ELR (cell line): ENCODE results near the gene NR2F2.
A peak's percentile ranks its signal among the peaks of the same experiment; 100 is the strongest.

ENCODE experiments used
- DNase-seq: peaks from one replicate; pipeline ENCODE4 v3.0.0-alpha.2; 2015; ENCODE audit warnings: low read depth

The NR2F2 gene

DNA sequence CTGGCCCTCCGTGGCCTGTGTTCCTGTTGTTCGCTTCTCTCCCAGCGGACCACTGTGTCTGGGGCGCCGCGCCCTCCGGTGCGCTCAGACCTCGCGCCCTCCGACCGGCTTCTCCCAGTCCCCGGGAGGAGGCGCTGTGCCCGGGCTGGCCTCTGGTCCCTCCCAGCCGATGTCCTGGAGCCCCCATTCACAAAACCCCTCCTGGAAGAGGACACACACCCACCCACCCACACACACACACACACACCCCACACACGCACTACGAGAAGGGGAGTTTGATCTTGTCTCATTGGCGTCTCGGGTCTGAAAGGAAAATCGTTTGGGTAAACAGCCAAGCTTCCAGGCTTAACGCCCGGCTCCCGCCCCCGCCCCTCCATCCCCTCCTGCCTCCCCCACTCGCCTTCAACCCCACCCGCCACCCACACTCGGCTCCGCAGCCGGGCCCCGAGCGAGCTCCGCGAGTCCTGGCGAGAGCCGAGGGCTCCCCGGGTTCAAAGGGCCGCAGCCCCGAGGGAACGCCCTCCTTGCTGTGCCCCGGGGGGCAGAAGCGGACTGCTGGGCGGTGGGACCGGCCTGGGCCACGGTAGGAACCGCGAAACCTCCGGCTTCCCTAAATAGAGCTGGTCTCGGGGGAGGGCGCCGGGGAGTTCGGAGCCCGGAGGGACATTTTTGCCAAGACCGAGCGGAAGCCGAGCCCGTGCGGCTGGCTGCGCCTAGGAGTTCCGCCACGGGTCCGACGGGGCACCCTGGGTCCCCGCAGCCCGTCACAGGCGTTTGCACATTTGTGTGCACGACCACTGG, 23.6 kb downstream of the NR2F2 start:
- peak; percentile 54 for DNase-seq

DNA sequence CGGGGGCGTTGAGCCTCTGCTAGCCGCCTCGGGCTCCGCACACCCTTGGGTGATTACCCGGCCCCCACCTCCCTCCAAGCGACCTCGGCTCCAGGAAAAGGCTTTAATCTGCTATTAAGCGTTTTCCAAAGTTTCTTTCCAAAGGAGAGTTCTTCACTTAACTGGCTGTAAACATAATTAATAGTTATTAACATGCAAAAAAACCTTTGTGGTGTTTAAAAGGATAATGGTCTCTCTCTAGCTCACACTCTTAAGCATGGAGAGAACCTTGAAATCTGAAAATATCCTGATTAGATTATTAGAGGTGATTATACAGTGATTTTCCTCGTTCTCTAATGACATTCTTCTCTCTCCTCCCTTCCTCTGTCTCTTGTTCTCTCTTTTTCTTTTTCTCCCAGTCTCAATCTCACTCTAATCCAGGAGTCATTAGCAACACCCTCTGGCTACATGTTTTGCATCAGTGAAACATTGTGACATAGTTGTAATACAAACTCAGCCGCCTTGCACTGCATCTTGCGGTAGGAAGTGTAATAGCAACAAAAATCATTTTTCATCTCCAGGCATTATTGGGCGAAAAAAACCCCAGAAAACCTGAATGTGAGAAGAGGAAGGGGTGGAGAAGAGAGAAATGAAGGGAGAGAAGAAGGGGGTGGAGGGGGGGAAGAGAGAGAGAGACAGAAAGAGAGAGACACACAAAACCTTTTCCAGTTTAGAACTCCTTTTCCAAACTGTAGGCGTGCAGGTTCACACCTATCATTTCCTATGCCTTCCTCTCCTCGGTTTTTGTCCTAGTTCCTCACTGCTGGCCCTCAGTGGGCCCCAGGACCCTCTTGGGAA, 24.4 kb downstream of the NR2F2 start:
- DNase-seq: peak; percentile 79

DNA sequence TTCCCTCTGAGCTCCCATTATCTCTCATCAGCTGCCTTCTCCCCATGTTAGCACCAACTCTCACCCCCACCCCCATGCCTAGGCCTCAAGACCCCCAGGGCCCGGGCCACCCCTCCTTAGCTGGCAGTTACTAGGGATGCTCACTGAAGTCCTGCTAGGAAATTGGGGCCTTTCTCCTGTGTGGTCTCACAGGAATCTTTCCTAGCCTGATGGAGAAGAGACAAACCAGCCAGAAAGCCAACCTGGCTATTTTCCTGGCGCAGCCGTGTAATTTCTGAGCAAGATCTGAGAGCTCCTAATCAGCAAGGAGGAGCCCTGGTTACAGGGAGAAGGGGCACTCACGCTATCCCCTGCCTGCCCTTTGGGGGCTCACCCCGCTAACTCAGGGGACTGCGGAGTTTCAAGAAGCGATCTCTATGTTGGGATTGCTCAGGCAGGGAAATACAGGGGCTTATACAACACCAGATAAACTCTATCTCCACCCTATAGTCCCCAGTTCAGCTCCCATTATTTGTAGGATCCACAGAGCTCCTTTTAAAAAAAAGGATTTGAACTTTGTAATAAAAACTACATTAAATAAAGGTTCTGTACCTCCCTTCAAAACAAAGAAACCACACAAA, 25.2 kb downstream of the NR2F2 start:
- DNase-seq: no peak

DNA sequence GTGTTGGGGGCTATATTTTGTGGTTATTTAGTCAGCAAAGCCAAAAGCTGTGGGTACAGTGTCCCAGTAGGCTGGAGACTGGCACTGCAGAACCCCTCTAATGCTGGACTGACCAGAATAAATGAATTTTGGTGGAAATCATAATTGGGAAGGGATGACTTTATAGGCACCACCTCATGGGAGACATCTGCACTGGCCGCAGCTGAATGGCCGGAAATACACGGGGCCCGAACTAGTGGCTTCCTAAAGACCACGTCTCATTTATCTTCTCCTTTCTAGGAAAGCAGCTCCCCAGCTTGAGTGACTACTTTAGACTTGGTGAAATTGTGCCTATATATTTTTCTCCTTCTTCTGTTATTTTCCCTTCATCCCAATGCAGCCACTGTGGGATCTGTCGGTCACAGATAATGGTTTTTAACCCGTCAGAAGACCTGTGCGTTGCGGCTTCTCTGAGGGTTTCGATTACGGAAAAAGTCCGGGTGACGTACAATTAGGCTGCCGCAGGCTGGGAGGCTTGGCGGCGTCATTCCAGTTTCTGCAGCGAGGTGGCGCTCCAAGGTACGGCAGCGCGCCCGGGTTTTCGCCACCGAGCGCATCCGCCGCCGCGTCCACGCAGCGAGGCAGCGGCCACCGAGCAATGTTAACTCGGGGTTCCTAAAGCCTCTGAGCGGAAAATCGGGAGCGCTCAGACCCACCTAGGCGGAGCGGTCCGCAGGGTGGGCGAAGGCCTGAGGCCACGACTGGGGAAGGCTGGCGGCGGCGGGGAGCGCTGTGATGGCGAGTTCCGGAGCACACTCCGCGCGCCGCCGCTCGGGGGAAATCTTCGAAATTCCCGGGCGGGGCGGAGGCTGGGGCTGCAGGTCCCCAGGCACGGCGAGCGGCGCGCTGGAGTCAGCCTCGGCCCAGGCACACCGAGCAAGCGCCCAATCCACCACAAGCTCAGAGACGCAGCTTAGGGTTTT, 26.3 kb downstream of the NR2F2 start:
- DNase-seq: peak; percentile 89

DNA sequence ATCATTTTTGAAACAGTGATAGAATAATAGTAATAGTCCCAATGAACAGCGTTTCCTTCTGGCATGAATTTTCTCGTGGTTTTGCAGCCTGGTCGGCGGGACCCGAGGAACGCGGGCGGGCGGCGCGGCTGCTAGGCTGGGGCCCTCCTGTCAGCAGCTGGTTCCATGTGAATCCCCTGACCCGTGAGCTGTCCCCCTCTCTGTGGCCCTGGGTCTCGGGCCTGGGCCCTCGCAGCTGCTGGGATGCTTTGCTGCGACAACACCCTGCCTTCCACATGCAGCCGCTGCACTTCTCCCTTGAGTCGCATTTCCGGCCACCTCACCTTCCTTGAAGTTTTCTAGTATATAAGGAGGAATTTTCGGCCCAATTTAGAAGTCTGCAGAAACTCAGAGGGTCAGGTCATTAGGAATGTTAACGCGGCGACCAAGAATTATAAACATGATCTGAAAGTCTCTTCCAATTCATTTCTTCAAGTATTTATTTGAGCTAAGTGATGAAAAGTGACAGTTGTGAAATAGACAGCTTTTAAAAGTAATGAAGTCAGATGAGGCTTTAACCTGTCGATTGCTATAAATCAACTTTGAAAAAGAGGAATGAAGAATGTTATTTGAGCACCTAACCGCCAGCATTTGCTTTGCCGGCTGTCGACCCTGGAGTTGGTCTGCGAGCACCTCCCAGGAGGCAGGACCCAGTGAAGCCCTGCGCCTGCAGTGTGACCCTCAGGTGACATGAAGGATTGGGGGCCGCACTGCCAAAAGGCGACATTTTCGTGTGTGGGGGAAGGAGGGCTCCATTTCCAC, 27.7 kb downstream of the NR2F2 start:
- no peak for DNase-seq

DNA sequence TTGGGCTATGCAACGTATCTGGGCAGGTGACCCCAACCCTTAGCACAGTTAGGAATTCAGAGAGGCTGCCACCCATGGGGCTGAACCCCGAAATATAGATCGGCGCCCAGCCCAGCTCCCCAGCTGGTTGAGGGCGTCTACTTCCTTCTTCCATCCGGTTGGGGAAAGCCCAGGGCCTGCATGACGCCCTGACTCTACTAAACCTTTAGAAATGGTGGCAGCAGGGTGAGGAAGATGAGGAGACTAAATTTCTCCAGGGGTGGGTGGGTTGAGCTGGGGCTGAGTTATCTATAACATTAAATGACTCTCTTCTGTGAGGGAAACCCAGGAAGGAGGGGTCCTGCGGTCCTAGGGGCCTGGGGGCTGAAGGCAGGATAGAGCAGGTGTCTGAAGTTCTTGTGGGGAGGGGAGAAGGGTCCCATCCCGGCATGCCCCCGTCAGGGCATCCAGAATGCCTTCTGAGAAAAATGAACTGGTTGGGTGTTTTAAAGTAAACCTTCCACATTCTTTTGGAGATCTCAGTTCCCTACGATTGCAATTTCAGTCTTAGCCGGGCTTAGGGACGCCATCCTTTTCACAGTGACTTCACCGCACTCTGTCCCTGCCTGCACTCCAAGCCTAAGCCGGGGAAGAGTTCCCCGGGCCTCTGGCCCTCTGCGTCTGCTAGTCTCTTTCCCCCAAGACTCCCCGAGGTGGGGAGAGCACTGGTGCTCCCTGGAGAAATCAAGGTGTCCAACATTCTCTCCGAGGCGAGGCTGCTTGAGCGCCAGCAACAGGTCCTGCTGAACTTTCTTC, 28.5 kb downstream of the NR2F2 start:
- DNase-seq: no peak

DNA sequence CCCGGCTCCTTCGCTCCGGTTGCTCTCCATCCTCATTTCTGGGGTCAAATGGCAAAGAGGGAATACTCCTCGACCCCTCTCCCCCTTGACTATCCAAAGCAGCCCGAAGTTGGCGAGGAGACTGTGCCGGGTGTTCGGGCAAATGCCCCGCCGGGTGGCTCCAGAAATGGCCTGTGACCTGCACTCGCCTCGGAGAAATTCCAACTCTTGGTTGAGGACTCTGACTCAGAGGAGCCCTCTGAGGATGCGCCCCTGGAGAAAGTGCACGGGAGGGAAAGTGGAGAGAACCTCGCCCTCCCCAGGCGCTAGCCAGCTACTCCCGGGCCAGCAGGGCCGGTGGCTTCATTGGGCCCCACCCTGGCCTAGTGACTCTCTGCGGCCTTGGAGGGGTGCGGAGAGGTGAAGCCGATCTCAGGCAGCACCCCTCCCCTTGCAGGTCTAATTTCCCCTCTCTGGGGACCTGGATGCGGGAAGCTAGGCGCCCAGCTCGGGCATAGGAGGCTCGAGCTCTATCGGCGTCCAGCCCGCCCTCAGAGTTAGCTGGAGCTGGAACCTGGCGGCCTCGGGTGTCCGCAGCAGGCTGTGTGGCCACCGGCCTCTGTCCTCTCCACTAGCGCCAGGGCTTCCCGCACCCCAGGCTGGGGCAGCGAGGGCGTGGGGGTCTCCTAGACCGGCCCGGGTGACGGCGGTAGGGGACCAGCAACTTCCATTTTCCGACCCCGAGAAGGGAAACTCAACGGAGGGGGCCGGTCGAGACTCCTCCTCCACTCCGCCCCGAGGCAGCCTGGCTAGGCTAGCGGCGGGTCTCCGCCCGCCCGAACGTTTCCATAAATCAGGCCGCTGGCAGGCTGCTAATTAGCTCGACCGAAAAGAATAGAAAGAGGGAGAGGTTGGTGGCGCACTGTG, 29.4 kb downstream of the NR2F2 start:
- DNase-seq: no peak

DNA sequence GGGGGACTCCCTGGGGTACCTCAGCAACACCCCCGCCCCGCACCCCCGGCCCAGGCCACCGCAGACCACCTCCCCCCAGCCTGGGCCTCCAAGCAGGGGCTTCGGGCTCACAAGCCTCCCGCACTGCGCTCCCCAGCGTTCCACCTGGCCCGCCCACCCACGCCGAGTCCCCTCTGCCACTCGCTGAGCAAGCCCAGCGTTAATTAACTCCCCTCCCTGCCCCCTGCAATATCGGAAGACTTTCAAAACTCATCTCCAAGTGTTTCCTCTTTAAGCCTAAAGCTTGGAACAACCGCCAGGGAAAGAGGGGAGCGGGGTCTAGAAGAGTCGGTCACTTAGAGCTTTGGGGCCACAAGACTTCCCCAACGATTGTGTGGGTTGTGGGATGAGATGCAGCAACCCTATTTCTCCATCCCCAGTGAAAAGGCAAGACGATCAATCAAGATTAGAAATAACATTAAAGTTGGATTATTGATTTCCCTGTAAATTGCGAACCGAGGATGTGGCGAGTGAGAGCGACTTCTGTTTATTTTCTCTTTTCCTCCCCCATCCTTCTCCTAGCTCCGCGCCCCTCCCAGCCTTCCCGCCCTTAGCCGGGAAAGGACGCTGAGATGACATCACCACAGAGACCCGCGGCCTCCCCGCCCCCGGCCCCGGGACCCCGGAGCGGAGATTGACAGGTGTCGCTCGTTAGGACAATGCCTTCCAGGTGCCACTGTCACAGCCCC, 30.2 kb downstream of the NR2F2 start:
- DNase-seq: no peak

DNA sequence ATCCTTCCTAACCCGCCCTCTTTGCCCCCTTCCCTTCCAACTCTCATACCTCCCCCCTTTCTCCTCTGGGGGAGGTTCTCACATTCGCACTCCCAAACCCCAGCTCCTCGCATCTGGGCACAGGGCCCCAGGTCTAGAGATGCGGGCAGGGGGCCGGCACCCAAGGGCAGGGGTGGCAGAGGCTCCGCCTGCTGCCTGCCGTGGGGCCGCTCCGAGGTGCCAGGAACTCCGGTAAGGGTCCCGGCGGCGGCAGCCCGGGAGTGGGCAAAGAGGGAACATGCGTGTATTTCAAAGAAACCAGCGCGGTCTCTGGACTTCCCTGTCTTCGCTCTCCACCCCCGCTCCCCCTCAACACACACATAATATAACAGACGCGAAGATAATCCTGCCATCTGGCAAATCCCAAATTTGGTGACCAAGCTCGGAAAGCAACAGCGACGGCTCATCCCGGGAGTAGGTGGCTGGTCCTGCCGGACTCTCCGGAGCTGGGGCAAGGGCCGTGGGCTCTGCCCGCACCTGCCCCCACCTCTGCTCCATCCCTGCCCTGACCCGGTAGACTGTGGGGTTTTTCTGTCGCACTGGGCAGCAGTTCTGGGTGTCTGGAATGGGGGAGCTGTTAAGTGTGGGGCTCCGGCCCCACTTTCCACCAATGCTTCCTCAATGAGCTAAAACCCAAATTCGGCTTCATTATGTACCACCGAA, 31.0 kb downstream of the NR2F2 start:
- no peak for DNase-seq

DNA sequence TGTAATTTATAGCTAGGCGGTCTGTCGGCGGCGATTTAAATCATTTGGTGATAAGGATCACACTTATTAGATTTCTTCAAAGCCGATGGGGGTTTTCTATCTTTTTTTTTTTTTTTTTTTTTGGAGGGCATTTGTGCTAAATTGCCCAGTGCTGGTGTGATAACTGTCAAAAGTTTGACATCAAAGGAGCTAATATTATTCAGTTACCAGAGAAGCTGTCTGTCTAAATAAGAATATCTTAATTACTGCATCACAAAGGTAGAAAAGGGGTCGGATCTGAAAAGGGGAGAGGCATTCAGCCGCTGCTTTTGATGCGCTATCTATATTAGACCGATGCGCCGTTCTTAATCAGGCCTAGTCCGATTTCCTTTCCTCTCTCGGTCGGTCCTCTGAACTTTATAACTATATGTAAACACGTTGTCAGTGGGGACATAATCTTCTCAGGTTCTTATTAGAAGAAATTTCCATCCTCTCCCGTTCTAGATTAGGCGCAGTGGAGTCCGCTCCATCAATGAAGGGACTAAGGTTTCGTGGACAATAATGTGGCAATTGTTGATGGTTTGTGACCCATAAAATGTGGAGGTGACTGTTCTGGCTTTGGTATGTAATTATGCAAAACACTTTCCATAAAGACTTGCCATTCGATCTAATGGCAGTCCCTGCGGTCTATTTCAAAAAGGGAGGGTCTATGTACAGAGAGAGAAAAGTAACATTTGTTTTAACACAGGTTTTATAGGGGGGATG, 31.7 kb downstream of the NR2F2 start:
- no peak for DNase-seq

DNA sequence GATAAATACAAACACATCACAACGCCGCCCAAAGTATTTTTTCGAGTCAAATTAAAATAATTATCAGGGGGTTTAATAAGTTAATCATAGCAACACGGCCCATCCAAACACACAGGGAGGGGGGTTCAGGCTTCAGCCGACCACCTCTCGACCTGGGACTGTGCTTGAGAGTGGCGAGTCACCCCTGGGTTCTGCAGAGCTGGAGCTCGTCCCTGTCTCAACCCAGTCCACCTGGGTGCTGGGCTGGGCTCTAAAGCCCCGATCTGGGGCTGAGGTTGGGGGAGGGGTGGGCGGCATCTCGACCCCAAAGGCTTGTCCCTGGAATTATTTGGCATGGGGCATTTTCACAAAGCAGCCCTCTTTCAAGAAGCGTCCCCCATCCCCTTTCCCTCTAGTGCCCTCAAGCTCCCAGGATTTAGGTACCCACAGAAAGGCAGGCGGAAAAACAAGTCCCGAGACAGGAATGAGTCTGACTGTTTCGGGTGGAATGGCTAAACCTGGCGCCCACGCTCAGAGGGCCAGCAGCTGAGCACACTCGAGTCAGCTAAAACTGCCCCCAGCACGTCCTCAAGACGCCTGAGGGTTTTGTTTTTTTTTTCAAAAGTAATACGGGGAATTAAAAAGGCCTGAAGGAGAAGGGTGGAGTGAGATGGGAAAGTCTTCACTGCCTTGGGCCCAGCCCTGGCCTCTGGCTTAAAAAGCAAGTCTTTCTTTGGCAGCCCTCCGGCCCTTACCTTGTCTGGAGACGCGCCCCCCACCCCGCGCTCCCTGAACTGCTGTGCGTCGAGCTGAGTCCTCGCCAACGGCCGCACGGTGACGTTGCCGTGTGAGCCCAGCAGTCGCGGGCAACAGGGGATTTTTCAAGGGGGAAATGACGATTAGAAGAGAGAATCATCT, 32.5 kb downstream of the NR2F2 start:
- no peak for DNase-seq

DNA sequence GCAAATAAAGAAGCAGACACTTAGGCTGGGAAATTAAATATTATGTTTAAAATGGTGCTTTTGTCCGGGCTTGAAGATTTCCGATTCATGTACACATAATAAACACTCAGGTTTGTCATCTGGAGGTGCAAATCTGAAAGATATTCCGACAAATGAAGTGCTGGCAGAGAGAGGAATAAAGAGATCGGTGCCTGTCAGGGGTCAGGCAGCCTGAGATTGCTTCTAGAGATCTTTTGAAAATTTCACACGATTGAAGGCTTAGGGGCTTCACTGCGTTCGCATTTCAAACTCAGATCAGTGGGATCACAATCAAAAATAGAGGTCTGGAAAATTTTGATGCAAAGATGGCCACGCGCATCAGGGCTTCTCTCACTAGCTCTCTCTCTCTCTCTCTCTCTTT, 33.2 kb downstream of the NR2F2 start:
- DNase-seq: no peak

DNA sequence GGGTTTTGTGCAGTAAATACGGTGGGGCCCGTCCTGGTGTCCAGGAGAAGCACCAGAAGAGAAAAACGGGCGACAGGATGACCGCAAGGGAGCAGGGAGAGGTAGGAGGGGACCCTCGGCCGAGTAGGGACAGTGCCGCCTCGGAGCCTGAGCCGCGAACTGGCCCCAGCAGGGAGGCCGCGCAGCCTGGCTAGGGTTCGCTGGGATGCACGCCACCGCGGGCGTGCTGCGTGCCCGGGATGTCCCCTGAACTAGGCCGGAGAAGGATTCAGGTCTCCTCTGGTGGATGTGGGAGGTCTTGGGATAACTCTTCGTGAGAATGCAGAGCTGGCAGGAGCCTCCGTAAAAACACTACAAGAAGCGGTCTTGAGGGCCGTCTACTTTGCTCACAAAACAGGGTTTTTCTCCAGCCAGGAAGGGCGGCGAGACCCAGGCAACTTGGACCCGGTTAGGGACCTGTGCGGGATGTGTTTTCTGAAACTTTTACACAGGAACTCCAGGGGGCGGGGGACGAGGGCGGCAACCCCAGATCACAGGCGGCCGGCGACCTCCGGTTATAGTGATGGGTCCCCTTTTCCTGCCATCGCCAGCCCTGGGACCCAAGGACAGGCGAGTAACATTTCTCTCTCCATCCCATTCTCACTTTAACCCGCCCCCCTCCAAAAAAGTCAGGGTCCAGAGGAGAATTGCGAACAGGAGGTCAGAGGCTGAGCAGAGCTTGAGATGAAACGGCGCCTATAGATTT, 35.5 kb downstream of the NR2F2 start:
- no peak for DNase-seq

DNA sequence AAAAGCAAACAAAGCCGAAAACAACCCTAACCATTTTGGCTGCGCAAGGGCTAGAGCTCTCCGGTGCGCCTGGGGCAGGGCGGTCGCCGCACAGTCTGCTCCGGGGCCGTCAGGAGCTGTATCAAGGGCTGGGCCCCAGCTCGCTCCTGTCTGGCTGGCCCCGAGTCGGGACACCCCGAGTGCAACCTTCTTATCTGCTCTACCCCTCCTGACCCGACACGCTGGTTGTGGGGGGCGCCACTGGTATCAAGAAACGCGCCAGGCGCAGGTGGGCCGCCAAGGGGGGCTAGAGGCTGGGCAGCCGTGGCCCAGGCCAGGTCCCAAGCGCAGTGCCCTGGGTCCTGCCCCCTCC, 36.0 kb downstream of the NR2F2 start:
- no peak for DNase-seq
